ENCODE data around the gene SUCO. TPM values are rescaled to one million over a fixed set of nuclear protein-coding genes. Genes with fewer than 3 reads are reported as not detected.

The SUCO gene
- polyA plus RNA-seq, 1 of the 3 experiments (the other 2 are of a cell fraction), result 5.4 TPM

DNA sequence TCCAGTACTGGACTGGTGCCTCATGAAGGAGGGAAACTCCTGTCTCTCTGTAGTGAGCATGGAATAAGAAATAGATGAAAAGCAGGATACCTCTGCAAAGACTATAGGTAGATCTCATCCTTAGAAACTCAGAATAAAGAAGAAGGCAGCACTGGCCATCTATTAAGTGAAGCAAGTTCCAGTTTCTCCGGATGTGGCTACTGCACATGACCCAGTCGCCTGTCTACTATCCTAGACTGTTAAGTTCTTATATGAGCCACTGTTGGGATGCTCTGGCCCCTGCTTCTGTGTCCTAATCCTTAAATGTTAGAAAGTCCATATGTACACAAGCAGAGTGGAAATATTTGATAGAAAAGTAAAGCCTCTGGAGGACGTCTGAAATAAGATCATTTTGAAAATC, 128.2 kb downstream of the SUCO start (continued):
- TF ChIP-seq JUND (IDR thresholded peaks at IDR 0.05) (no peak), USF2 (IDR thresholded peaks at IDR 0.05; ENCODE audit: borderline replicate concordance, low read depth, low read length) (no peak), MXI1 (IDR thresholded peaks at IDR 0.05; ENCODE audit: low read depth, low read length) (no peak), NFIC (IDR thresholded peaks at IDR 0.05; ENCODE audit: borderline replicate concordance) (no peak)

Small RNA genes lying within 50 kb of the gene (small RNA-seq; reads per million reads assigned to genes)
- gene RNU6-693P, result 0 reads per million in 7 experiments

Other genes starting within 250 kb of the SUCO start
- not detected in 2 replicates for gene C1orf105, start 112.5 kb upstream of the SUCO start, polyA plus RNA-seq (2012; rRNA removed)
- gene PIGC, start 89.1 kb upstream of the SUCO start, polyA plus RNA-seq (2012; rRNA removed), result 20.6 and 31.4 TPM in 2 replicates
- not detected in 2 replicates for gene FASLG, start 126.0 kb downstream of the SUCO start, polyA plus RNA-seq (2012; rRNA removed)

Data from SK-N-SH (cell line).